ENCODE measurements around the gene HMGN4.

- TF ChIP-seq LEF1 (IDR thresholded peaks at IDR 0.05; ENCODE audit: borderline replicate concordance) = no peak
- no peak for TF ChIP-seq ARNT (IDR thresholded peaks at IDR 0.05)
- TF ChIP-seq SP1 (IDR thresholded peaks at IDR 0.05) = no peak
- no peak for TF ChIP-seq TARDBP (IDR thresholded peaks at IDR 0.05)
- TF ChIP-seq L3MBTL2 (conservative IDR thresholded peaks at IDR 0.05) = no peak
- TF ChIP-seq SUZ12 (IDR thresholded peaks at IDR 0.05) = no peak
- no peak for TF ChIP-seq PKNOX1 (IDR thresholded peaks at IDR 0.05)
- no peak for TF ChIP-seq FOXK2 (IDR thresholded peaks at IDR 0.05)
- TF ChIP-seq BHLHE40 (IDR thresholded peaks at IDR 0.05; ENCODE audit: borderline replicate concordance) = no peak
- TF ChIP-seq FOXM1 (IDR thresholded peaks at IDR 0.05; ENCODE audit: borderline replicate concordance) = no peak
- TF ChIP-seq ZNF384 (IDR thresholded peaks at IDR 0.05) = no peak
- no peak for TF ChIP-seq NFRKB (IDR thresholded peaks at IDR 0.05)
- TF ChIP-seq ELF4 (IDR thresholded peaks at IDR 0.05) = no peak
- no peak for TF ChIP-seq FOXA1 (IDR thresholded peaks at IDR 0.05)
Observed at GRCh38 chr6:26541579-26541978, 3.4 kb downstream of the HMGN4 start.
